Measurements from ENCODE around the gene HOXB5.
A peak's percentile ranks its signal among the peaks of the same experiment; 100 is the strongest.

Gene HOXB5

DNA sequence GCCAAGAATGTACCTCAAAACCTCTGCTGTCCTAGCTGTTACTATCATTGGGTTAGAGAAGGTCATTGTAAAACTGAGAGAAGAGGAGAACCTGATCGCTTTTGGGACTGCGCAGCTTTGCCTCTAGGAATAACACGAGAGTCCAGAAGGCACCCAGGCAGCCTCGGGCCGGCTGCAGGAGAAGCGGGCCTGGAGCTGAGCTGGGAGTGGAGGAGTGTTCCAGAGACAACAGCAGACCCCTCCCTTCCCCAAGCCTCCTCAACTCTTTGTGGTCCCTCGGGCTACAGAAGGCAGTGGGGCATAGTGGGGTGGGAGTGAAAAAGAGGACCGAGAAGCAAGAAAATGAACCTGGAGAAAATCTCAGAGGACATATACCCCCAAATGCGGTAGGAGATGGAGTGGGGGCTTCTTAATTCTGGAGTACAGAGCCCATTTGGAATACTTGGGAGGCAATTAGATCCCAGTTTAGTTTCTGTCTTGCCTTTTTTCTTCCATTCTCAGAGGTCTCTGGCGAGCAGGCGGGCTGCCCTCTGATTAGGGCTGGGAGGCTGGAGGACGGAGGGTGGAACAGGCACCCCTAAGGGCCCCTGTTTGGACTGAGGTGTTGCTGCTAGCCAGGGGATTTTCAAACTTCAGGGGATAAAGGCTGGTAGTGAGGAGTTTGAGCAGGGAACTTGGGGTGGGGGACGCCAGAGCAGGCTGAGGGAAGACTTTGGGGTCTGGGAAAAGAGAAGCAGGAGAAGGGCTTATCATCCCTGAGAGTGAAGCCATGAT is 35.3 kb downstream of the HOXB5 start:
- Histone ChIP-seq H3K4me3 (no peak overlapping the region), H3K9me3 (no peaks in the 10 kb centered on the region), H3K4me1 (peaks cover 0 to 37% (median 15%) of the 10 kb centered on the region in 4 donors), H3K27ac (peak overlapping the region in 1 of 2 donors; percentile 88), H3K27me3 (no peaks in the 10 kb centered on the region), H3K36me3 (no peaks in the 10 kb centered on the region)
- TF ChIP-seq, protein P1, sequence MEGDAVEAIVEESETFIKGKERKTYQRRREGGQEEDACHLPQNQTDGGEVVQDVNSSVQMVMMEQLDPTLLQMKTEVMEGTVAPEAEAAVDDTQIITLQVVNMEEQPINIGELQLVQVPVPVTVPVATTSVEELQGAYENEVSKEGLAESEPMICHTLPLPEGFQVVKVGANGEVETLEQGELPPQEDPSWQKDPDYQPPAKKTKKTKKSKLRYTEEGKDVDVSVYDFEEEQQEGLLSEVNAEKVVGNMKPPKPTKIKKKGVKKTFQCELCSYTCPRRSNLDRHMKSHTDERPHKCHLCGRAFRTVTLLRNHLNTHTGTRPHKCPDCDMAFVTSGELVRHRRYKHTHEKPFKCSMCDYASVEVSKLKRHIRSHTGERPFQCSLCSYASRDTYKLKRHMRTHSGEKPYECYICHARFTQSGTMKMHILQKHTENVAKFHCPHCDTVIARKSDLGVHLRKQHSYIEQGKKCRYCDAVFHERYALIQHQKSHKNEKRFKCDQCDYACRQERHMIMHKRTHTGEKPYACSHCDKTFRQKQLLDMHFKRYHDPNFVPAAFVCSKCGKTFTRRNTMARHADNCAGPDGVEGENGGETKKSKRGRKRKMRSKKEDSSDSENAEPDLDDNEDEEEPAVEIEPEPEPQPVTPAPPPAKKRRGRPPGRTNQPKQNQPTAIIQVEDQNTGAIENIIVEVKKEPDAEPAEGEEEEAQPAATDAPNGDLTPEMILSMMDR (IDR thresholded peaks at IDR 0.05): no peak
- no peak for DNase-seq
- intact Hi-C loops (cut with DNase I; ENCODE audit: low total_unique reads): no loop called here

DNA sequence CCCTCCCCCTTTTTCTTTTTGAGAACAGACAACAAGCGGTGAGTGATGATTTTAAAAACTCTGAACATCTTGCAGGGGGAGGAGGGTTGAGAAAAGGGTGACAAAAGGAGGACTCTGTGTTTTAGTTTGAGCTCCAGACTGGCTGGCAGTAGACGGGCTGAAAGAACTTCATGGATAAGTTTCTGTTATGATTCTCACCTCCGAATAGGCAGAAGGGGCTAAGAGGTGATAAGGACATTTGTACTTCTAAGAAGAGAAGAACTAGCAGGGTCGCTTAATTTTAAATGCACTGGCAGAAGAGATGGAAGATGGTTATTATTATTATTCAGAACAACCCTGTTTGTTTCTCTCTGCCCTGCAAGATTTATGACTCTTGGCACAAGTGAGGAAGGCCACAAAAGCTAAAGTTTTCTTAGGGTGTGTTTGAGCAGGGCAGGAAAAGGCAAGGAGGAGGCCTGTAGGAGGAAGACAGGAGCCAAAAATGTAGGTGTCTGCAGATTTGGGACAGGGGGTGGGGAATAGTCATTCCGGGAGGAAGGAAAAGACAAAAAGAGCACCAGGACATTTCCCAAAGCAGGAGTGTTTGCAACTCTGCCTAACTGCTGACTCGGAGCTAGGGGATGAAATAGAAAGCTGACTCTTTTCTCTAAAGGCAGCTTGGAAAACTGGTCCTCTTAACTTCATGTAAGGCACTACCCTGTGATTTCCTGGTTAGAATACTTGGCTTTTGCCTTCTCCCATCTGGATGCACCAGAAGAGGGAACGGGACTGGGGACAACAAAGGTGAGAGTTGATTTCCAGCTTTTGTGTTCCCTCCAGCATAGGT is 36.8 kb downstream of the HOXB5 start:
- Histone ChIP-seq H3K27me3 (no peaks in the 10 kb centered on the region), H3K4me3 (no peak overlapping the region), H3K27ac (peak overlapping the region in 1 of 2 donors; percentile 88), H3K36me3 (no peaks in the 10 kb centered on the region), H3K4me1 (peaks cover 0 to 43% (median 15%) of the 10 kb centered on the region in 4 donors), H3K9me3 (no peaks in the 10 kb centered on the region)
- DNase-seq: no peak
- intact Hi-C loops (cut with DNase I; ENCODE audit: low total_unique reads): no loop called here
- TF ChIP-seq, protein P1 (IDR thresholded peaks at IDR 0.05): no peak

DNA sequence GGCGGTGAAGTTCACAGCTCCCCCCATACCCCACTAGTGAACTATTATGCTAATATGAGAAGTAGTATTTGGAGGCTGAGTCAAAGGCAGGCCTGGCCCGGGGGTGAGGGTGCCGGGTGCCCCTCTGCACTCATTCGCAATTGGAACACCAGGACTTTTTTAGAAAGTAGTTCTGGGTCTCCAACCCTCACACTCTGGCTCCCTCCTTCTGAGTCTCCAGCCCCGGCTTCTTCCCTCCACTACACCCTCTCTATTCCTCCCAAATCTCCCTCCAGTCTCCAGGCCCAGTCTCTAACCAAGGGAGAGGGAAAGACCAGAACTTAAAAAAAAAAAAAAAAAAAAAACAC is 37.4 kb downstream of the HOXB5 start:
- H3K4me1 ChIP-seq: peaks cover 0 to 43% (median 15%) of the 10 kb centered on the region in 4 donors
- H3K27ac ChIP-seq: peak overlapping the region; percentile 35 to 88
- TF ChIP-seq, protein P1 (IDR thresholded peaks at IDR 0.05): no peak
- no peaks in the 10 kb centered on the region for H3K27me3 ChIP-seq
- H3K9me3 ChIP-seq: no peaks in the 10 kb centered on the region
- no peak for DNase-seq
- no peaks in the 10 kb centered on the region for H3K36me3 ChIP-seq
- peak overlapping the region in 1 of 2 donors; percentile 67 for H3K4me3 ChIP-seq
- intact Hi-C loops (cut with DNase I; ENCODE audit: low total_unique reads): no loop called here

DNA sequence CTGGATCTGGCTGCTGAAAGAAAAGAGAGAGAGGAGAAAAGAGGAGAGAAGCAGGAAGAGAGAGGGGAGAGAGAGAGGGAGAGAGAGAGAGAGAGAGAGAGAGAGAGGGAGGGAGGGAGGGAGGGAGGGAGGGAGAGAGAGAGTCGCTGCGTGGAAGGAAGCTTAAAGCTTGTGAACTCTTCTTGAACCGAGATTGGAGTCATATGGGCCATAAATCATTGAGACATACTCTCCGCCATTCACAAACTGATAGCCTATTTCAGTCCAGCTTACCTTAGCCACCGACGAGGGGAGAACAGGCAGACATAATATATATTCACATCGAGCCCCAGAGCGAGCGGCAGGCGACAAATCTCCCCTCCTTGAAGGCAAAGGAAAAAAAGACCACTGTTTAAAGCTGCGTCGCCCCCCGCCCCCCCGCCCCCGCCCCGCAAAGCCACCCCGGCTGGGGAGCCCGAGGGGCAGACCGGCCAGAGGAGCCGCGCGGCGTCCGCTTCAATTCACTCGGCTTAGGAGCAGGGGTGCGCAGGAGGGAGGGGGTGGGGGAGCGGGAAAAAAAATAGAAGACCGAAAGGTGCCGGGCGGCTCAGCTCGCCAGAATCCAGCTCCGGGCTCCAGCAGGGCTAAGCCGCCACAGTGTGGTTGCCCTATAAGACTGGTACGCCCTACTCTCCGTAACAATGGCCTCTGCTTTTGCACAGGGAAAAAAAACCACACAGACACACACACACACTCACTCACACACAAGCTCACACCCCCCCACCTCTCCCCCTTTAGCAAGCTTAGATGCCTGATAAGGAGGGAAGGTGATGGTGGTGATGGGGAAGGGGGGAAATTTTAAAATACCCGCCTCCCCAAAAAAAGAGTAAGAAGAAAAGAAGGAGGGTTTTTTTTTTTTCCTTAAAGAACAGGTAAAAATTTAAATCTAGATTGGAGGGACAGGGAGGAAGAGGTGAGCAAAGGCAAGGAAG is 38.0 kb downstream of the HOXB5 start:
- intact Hi-C loops (cut with DNase I; ENCODE audit: low total_unique reads): no loop called here
- peak overlapping the region; percentile 35 to 88 for H3K27ac ChIP-seq
- DNase-seq: no peak
- no peaks in the 10 kb centered on the region for H3K9me3 ChIP-seq
- H3K4me1 ChIP-seq: peaks cover 0 to 43% (median 16%) of the 10 kb centered on the region in 4 donors
- no peaks in the 10 kb centered on the region for H3K36me3 ChIP-seq
- TF ChIP-seq, protein P1 (IDR thresholded peaks at IDR 0.05): peak in 1 of 2 experiments; percentile 23
- peak overlapping the region; percentile 43 to 67 for H3K4me3 ChIP-seq
- H3K27me3 ChIP-seq: no peaks in the 10 kb centered on the region
